NCI-H1417 treated with DMSO at 0.1 percent for 48 hours (cell line): ENCODE measurements around the gene GPSM1.
"Not testable (repeated sequence)": the region's sequence is repeated elsewhere in the genome, so short reads cannot be mapped to it uniquely, and the experiment has no call there.

Experiments used
- DNase-seq: peaks from one replicate; lab custom pipeline; 2025; lab: John Stamatoyannopoulos, UW

GPSM1 gene

GRCh38 chr9:136343884-136344269 lies 16.5 kb downstream of the GPSM1 start:
- no peak for DNase-seq

GRCh38 chr9:136344544-136345280 lies 17.4 kb downstream of the GPSM1 start:
- no peak for DNase-seq

GRCh38 chr9:136345281-136346156 lies 18.2 kb downstream of the GPSM1 start:
- no peak for DNase-seq

GRCh38 chr9:136346157-136346481 lies 18.8 kb downstream of the GPSM1 start:
- no peak for DNase-seq

GRCh38 chr9:136346927-136347465 lies 19.7 kb downstream of the GPSM1 start:
- DNase-seq, result no peak

- no peak for DNase-seq
Measured at GRCh38 chr9:136347472-136348256, 20.3 kb downstream of the GPSM1 start.

- no peak for DNase-seq
Measured at GRCh38 chr9:136348691-136349090, 21.4 kb downstream of the GPSM1 start.

GRCh38 chr9:136349546-136349945 lies 22.2 kb downstream of the GPSM1 start:
- no peak for DNase-seq

- DNase-seq, result no peak
Measured at GRCh38 chr9:136351252-136351800, 24.0 kb downstream of the GPSM1 start.

- DNase-seq, result not testable (repeated sequence)
Measured at GRCh38 chr9:136351868-136352267, 24.5 kb downstream of the GPSM1 start.

GRCh38 chr9:136352682-136353081 lies 25.3 kb downstream of the GPSM1 start:
- no peak for DNase-seq

- no peak for DNase-seq
Measured at GRCh38 chr9:136353088-136353487, 25.7 kb downstream of the GPSM1 start.

- no peak for DNase-seq
Measured at GRCh38 chr9:136353757-136354488, 26.6 kb downstream of the GPSM1 start.

GRCh38 chr9:136354592-136355085 lies 27.3 kb downstream of the GPSM1 start:
- DNase-seq, result no peak

- DNase-seq, result no peak
Measured at GRCh38 chr9:136355616-136356557, 28.5 kb downstream of the GPSM1 start.

GRCh38 chr9:136357202-136357725 lies 29.9 kb downstream of the GPSM1 start:
- DNase-seq, result no peak

- no peak for DNase-seq
Measured at GRCh38 chr9:136358016-136358415, 30.7 kb downstream of the GPSM1 start.

GRCh38 chr9:136358888-136359287 lies 31.5 kb downstream of the GPSM1 start:
- no peak for DNase-seq
